ENCODE measurements around the gene ZNF652. TPM values are rescaled to one million over a fixed set of nuclear protein-coding genes. Genes with fewer than 3 reads are reported as not detected.

The ZNF652 gene
- total RNA-seq (47.5 TPM), polyA plus RNA-seq (12.8 TPM)

DNA sequence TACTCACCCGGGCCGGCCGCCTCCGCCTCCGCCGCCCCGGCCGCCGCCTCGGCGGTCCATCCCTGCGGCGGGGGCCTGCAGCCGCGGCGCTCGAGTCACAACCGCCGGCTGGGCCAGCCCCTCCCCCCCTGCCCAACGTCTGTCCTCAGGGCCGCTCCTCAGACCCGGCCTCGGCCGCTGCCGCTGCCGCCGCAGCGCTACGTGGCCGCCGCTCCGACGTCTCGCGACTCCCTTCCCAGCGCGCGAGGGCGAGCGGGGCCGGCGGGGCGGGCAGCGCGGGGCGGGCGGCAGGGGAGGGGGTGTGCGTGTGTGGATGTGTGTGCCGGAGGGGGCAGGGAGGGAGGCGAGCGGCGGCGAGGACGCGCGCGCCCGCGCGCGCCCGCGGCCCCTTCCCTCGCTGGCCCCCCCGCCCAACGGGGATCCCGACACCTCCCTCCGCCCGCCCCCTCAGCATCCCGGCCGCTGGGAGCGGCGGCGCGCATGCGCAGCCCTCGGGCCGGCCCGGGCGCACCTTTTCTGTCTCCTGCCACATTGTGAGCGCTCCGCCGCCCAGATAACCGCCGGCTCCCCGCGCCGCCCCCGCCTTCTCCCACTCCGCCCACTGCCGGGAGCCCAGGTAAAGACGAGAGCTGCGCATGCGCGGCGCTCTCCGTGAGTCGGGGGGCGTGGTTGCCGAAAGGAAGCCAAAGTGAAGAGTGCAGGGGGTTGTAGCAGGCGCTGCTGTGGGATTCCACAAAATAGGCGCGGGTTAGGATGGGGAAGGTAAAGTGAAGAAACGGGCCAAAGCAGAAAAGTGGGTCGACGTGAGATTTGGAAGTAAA, at the start of gene ZNF652:
ZNF652 (minus strand) TSS at position 349 of the 821 bp plus-strand sequence. CDS start 44,525 bp downstream, outside the sequence.
- Histone ChIP-seq H3K4me3 (ENCODE audit: low read depth, low read length) (peak within 1 kb of the TSS; percentile 97), H3K27ac (ENCODE audit: low read depth) (peak within 1 kb of the TSS; percentile 95), H3K4me1 (ENCODE audit: insufficient read depth) (no peaks in the 10 kb centered on the region), H3K36me3 (ENCODE audit: insufficient read depth) (no peaks in the 10 kb centered on the region)
- DNase-seq (ENCODE audit: extremely low spot score) = peak; percentile 84
- WGBS = under 1% methylated on average over 104 of the region's 106 CpGs

GRCh38 chr17:49409066-49409465, 47.0 kb upstream of the ZNF652 start:
- WGBS = 91% methylated on average over 14 of the region's 14 CpGs
- H3K36me3 ChIP-seq (ENCODE audit: insufficient read depth) = peaks cover 5% of the 10 kb centered on the region
- no peak for DNase-seq (ENCODE audit: extremely low spot score)

GRCh38 chr17:49407981-49408501, 46.0 kb upstream of the ZNF652 start:
- WGBS = 25% methylated on average over 9 of the region's 9 CpGs
- Histone ChIP-seq H3K4me1 (ENCODE audit: insufficient read depth) (no peaks in the 10 kb centered on the region), H3K4me3 (ENCODE audit: low read depth, low read length) (no peak overlapping the region), H3K36me3 (ENCODE audit: insufficient read depth) (peaks cover 5% of the 10 kb centered on the region), H3K27ac (ENCODE audit: low read depth) (no peak overlapping the region)
- no peak for DNase-seq (ENCODE audit: extremely low spot score)

More at GRCh38 chr17:49409066-49409465, 47.0 kb upstream of the ZNF652 start:
- H3K27ac ChIP-seq (ENCODE audit: low read depth) = no peak overlapping the region
- H3K4me3 ChIP-seq (ENCODE audit: low read depth, low read length) = no peak overlapping the region
- H3K4me1 ChIP-seq (ENCODE audit: insufficient read depth) = no peaks in the 10 kb centered on the region

GRCh38 chr17:49407086-49407485, 45.0 kb upstream of the ZNF652 start:
- Histone ChIP-seq H3K27ac (ENCODE audit: low read depth) (no peak overlapping the region), H3K36me3 (ENCODE audit: insufficient read depth) (peaks cover 5% of the 10 kb centered on the region), H3K4me3 (ENCODE audit: low read depth, low read length) (no peak overlapping the region), H3K4me1 (ENCODE audit: insufficient read depth) (no peaks in the 10 kb centered on the region)
- no peak for DNase-seq (ENCODE audit: extremely low spot score)
- 95% methylated on average over 9 of the region's 9 CpGs for WGBS

GRCh38 chr17:49406421-49407061, 44.5 kb upstream of the ZNF652 start:
- no peak overlapping the region for H3K4me3 ChIP-seq (ENCODE audit: low read depth, low read length)

GRCh38 chr17:49404906-49405305, 42.9 kb upstream of the ZNF652 start:
- 95% methylated on average over 14 of the region's 14 CpGs for WGBS
- peaks cover 5% of the 10 kb centered on the region for H3K36me3 ChIP-seq (ENCODE audit: insufficient read depth)

More at GRCh38 chr17:49406421-49407061, 44.5 kb upstream of the ZNF652 start:
- Histone ChIP-seq H3K4me1 (ENCODE audit: insufficient read depth) (no peaks in the 10 kb centered on the region), H3K36me3 (ENCODE audit: insufficient read depth) (peaks cover 5% of the 10 kb centered on the region), H3K27ac (ENCODE audit: low read depth) (no peak overlapping the region)
- WGBS = 93% methylated on average over 9 of the region's 9 CpGs
- no peak for DNase-seq (ENCODE audit: extremely low spot score)

DNA sequence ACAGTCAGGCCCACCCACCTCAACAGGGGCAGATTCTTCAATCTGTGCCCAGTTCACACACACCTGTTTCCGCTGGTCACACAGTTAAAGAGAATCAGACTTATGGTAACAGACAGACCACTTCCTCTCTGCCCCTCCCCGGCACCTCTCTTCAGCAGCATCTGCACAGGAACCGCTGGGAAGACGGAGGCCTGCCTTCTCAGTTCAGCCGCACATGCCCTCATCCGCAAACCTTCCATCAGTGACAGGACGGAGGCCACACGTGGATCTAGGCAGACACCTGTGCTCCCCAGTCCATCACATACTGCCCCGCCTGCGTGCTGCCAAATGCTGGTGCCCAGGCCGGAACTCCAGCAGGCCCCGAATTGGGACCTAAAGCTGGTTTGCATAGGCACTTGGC, 42.3 kb upstream of the ZNF652 start:
- DNase-seq (ENCODE audit: extremely low spot score) = no peak
- Histone ChIP-seq H3K27ac (ENCODE audit: low read depth) (no peak overlapping the region), H3K4me1 (ENCODE audit: insufficient read depth) (no peaks in the 10 kb centered on the region), H3K4me3 (ENCODE audit: low read depth, low read length) (no peak overlapping the region), H3K36me3 (ENCODE audit: insufficient read depth) (peaks cover 5% of the 10 kb centered on the region)
- WGBS = 86% methylated on average over 12 of the region's 12 CpGs

More at GRCh38 chr17:49404906-49405305, 42.9 kb upstream of the ZNF652 start:
- Histone ChIP-seq H3K4me1 (ENCODE audit: insufficient read depth) (no peaks in the 10 kb centered on the region), H3K4me3 (ENCODE audit: low read depth, low read length) (no peak overlapping the region), H3K27ac (ENCODE audit: low read depth) (no peak overlapping the region)
- DNase-seq (ENCODE audit: extremely low spot score) = no peak

DNA sequence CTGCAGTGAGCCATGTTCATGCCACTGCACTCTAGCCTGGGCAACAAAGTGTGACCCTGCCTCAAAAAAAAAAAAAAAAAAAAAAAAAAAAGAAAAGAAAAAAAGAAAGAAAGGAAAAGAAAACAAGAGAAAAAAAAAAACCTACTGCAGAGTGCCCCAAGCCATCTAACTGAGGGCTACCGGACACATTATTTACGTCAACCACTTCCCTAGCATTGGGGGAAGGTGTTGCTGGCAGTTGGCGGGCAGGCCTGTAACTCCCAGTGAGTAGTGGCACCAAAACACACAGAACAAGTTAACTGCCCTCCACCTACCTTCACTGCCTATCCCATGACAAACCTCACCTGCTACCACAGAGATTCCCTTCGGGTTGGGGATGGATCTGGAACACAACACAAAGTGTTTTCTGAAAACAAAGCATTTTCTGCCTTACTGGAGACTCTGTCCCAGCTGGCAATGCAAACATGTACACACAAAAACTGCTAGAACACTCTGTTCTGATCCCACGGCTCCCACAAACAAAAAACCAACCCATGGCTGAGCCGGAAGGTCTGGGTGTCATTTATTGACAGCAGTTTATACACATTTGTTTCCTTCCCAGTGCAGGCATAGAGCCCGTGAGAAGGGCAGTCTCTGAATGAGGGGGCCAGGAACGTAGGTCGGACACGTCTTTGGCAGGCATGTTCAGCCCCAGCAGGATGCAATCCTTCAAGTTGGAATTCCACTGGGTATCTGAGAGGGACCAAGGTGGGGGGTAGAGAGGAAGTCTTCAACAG, 41.7 kb upstream of the ZNF652 start:
- WGBS = 77% methylated on average over 10 of the region's 10 CpGs
- H3K4me3 ChIP-seq (ENCODE audit: low read depth, low read length) = no peak overlapping the region
- DNase-seq (ENCODE audit: extremely low spot score) = no peak
- no peaks in the 10 kb centered on the region for H3K4me1 ChIP-seq (ENCODE audit: insufficient read depth)
- peaks cover 3% of the 10 kb centered on the region for H3K36me3 ChIP-seq (ENCODE audit: insufficient read depth)
- H3K27ac ChIP-seq (ENCODE audit: low read depth) = no peak overlapping the region

DNA sequence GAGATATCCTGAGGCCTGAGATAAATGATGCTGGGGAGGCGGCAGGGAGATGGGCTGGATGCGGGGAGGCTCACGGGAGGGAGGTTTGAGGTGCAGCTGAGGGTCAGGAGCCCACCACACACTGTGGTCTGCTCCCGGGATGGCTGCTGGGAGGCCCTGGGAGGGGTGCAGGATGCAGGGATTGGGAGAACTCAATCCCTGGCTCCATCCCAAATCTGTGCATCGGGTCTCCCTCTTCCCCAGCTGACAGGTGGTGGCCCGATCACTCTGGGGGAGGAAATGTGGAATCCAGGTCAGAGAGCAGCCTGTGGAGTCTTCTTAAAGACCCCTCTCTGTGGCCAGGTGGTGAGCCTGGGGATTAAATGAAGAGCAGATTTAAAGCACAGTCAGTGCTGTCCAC, 40.7 kb upstream of the ZNF652 start:
- no peak overlapping the region for H3K27ac ChIP-seq (ENCODE audit: low read depth)
- H3K36me3 ChIP-seq (ENCODE audit: insufficient read depth) = peaks cover 3% of the 10 kb centered on the region
- no peaks in the 10 kb centered on the region for H3K4me1 ChIP-seq (ENCODE audit: insufficient read depth)
- 62% methylated on average over 6 of the region's 6 CpGs for WGBS
- DNase-seq (ENCODE audit: extremely low spot score) = no peak
- no peak overlapping the region for H3K4me3 ChIP-seq (ENCODE audit: low read depth, low read length)

DNA sequence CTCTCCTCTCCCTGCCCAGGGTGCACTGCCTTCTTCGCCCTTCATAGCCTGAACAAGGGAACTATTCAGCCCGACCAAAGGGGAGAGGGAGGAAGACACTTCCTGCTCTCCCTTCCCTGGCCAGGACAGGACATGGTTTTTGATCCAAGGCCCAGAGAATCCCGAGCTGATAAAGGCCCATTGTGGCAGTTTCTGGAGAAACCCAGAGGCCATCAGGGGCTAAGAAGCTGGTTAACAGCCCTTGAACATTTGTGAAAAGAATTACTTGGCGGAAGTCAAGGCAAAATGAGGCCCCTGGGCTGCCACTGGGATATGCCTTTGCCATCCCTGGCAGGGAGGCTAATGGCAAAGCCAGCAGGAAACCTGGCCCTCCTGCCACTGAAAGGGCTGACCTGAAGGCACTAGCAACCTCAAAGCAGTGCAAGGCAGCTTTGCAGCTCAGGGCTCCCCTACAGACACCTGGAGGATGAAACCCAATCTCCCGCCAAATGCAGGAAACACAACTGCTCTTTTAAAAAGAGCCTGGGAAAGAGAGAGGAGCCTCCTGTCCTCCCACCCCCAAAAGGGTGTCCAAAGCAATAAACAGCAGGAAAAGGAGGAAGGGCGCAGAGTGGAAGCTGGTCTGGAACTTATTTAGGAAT, 40.0 kb upstream of the ZNF652 start:
- H3K4me3 ChIP-seq (ENCODE audit: low read depth, low read length) = no peak overlapping the region
- 70% methylated on average over 6 of the region's 6 CpGs for WGBS
- no peak for DNase-seq (ENCODE audit: extremely low spot score)
- H3K27ac ChIP-seq (ENCODE audit: low read depth) = no peak overlapping the region
- H3K4me1 ChIP-seq (ENCODE audit: insufficient read depth) = no peaks in the 10 kb centered on the region
- H3K36me3 ChIP-seq (ENCODE audit: insufficient read depth) = peaks cover 3% of the 10 kb centered on the region

DNA sequence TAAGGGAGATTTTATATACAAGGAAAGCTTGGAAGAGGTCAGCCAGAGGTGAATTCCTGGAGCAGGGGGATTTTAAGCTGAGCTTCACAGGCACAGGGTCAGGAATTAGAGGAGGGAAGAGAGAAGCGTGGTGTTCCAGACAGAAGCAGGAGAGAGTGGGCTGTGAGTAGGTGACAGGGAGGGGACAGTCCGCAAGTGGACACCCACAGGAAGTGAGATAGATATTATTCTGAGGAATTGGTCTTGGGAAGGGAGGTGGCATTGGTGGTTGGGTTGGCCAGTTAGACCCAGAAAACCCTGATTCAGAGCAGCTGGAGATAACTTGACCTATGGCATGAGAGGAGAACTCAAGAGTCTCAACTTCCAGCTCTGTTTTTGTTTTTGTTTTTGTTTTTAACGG, 37.9 kb upstream of the ZNF652 start:
- Histone ChIP-seq H3K36me3 (ENCODE audit: insufficient read depth) (peaks cover 2% of the 10 kb centered on the region), H3K4me1 (ENCODE audit: insufficient read depth) (no peaks in the 10 kb centered on the region), H3K4me3 (ENCODE audit: low read depth, low read length) (no peak overlapping the region), H3K27ac (ENCODE audit: low read depth) (no peak overlapping the region)
- no peak for DNase-seq (ENCODE audit: extremely low spot score)
- 52% methylated on average over 3 of the region's 3 CpGs for WGBS

DNA sequence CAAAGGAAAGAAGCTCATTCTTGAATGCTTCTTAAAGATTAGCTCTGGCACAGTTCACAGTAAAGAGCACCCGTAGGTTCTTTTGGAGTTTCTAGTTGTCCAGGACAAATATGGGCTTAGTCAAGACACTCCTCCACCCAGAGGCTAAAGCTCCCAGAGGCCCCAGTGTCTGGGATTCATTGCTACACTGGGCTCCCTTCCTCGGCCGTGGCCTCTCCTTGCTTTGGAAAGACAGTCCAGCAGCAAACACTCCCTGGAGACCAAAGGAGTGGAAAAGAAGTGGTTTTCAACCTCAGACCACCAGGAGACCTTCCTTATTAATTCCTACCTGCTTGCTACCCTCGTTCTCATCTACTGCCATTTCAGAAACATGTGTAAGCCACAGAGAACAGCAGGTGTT, 35.5 kb upstream of the ZNF652 start:
- DNase-seq (ENCODE audit: extremely low spot score) = no peak
- WGBS = 53% methylated on average over 4 of the region's 4 CpGs
- no peak overlapping the region for H3K4me3 ChIP-seq (ENCODE audit: low read depth, low read length)

More for the DNA sequence above, 35.5 kb upstream of the ZNF652 start:
- H3K27ac ChIP-seq (ENCODE audit: low read depth) = no peak overlapping the region
- no peaks in the 10 kb centered on the region for H3K4me1 ChIP-seq (ENCODE audit: insufficient read depth)
- H3K36me3 ChIP-seq (ENCODE audit: insufficient read depth) = no peaks in the 10 kb centered on the region

All from urinary bladder (tissue), 4 donors.